Measurements from ENCODE around the gene PLCD3. TPM values are rescaled to one million over a fixed set of nuclear protein-coding genes. Genes with fewer than 3 reads are reported as not detected.

The PLCD3 gene
- total and polyA plus RNA-seq, 2 of the 13 experiments (the other 11 are each of a cell fraction or from before 2014, with no cell fraction given), result 11.3 to 39.1 TPM

DNA sequence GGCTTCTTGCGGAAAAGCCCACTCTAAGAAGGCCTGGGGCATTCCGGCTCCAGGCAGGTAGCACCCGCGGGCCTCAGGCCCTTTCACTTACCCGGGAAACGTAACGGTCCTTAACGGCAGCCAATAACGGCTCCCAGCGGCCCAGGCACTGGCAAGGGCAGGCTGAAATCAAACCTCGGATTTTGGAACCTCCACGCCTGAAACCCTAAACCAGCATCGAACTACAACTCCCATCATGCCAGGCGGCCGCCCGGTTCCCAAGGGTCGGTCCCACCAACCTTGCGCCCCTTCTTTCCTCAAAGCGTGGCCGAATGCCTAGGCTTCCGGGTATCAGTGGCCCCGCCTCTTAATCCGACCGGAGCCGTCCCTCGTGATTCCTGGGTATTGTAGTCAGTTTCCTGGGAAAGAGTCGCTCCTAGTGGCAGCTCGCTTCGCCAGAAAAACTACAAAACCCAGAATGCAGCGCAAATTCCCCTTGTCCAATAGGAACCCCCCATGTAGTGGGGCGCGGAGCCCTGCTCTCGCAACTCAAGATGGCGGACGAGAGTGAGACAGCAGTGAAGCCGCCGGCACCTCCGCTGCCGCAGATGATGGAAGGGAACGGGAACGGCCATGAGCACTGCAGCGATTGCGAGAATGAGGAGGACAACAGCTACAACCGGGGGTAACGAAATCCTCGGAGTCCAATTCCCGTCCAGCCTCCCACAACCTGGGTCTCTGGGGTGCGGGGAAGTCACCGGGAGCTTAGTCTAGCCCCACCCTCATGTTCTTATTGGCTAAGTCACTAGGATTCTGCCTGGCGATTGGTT, 71.3 kb downstream of the PLCD3 start, which contains the start of gene NMT1 (continued):
- TF ChIP-seq, protein P1, sequence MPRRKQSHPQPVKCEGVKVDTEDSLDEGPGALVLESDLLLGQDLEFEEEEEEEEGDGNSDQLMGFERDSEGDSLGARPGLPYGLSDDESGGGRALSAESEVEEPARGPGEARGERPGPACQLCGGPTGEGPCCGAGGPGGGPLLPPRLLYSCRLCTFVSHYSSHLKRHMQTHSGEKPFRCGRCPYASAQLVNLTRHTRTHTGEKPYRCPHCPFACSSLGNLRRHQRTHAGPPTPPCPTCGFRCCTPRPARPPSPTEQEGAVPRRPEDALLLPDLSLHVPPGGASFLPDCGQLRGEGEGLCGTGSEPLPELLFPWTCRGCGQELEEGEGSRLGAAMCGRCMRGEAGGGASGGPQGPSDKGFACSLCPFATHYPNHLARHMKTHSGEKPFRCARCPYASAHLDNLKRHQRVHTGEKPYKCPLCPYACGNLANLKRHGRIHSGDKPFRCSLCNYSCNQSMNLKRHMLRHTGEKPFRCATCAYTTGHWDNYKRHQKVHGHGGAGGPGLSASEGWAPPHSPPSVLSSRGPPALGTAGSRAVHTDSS (CRISPR knock-in tag; conservative IDR thresholded peaks at IDR 0.05), result peak; percentile 87; the same call in 1 of the 2 replicates
- TF ChIP-seq ZNF326 (CRISPR knock-in tag; IDR thresholded peaks at IDR 0.05; ENCODE audit: borderline replicate concordance) (no peak), ZSCAN31 (CRISPR knock-in tag; IDR thresholded peaks at IDR 0.05; ENCODE audit: low read depth) (peak; percentile 86), HMGA1 (CRISPR knock-in tag; conservative IDR thresholded peaks at IDR 0.05) (no peak), TAF15 (IDR thresholded peaks at IDR 0.05; ENCODE audit: low read depth, low read length, poor library complexity, severe bottlenecking) (no peak), PCBP1 (IDR thresholded peaks at IDR 0.05; ENCODE audit: borderline replicate concordance, low read depth, low read length) (peak; percentile 81; the same call in 1 of the 2 replicates), ZNF121 (CRISPR knock-in tag; IDR thresholded peaks at IDR 0.05) (no peak; the same call in none of the 2 replicates), AHR (CRISPR knock-in tag; IDR thresholded peaks at IDR 0.05) (peak; percentile 93), POLR2G (IDR thresholded peaks at IDR 0.05; ENCODE audit: low read depth, low read length) (peak; percentile 97), PHF8 (CRISPR knock-in tag; IDR thresholded peaks at IDR 0.05) (peak; percentile 97), JARID2 (CRISPR knock-in tag; IDR thresholded peaks at IDR 0.05; ENCODE audit: insufficient replicate concordance) (peak; percentile 92), ZNF546 (CRISPR knock-in tag; conservative IDR thresholded peaks at IDR 0.05) (no peak), EEA1 (CRISPR knock-in tag; IDR thresholded peaks at IDR 0.05; ENCODE audit: borderline replicate concordance) (peak; percentile 83; the same call in 1 of the 2 replicates)
- TF ChIP-seq, protein P2, sequence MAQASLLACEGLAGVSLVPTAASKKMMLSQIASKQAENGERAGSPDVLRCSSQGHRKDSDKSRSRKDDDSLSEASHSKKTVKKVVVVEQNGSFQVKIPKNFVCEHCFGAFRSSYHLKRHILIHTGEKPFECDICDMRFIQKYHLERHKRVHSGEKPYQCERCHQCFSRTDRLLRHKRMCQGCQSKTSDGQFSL (CRISPR knock-in tag; IDR thresholded peaks at IDR 0.05), result 0 out of 2 replicates have a peak, but pooled peaks have one; percentile 45
- TF ChIP-seq, protein P3, sequence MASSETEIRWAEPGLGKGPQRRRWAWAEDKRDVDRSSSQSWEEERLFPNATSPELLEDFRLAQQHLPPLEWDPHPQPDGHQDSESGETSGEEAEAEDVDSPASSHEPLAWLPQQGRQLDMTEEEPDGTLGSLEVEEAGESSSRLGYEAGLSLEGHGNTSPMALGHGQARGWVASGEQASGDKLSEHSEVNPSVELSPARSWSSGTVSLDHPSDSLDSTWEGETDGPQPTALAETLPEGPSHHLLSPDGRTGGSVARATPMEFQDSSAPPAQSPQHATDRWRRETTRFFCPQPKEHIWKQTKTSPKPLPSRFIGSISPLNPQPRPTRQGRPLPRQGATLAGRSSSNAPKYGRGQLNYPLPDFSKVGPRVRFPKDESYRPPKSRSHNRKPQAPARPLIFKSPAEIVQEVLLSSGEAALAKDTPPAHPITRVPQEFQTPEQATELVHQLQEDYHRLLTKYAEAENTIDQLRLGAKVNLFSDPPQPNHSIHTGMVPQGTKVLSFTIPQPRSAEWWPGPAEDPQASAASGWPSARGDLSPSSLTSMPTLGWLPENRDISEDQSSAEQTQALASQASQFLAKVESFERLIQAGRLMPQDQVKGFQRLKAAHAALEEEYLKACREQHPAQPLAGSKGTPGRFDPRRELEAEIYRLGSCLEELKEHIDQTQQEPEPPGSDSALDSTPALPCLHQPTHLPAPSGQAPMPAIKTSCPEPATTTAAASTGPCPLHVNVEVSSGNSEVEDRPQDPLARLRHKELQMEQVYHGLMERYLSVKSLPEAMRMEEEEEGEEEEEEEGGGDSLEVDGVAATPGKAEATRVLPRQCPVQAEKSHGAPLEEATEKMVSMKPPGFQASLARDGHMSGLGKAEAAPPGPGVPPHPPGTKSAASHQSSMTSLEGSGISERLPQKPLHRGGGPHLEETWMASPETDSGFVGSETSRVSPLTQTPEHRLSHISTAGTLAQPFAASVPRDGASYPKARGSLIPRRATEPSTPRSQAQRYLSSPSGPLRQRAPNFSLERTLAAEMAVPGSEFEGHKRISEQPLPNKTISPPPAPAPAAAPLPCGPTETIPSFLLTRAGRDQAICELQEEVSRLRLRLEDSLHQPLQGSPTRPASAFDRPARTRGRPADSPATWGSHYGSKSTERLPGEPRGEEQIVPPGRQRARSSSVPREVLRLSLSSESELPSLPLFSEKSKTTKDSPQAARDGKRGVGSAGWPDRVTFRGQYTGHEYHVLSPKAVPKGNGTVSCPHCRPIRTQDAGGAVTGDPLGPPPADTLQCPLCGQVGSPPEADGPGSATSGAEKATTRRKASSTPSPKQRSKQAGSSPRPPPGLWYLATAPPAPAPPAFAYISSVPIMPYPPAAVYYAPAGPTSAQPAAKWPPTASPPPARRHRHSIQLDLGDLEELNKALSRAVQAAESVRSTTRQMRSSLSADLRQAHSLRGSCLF (CRISPR knock-in tag; IDR thresholded peaks at IDR 0.05; ENCODE audit: borderline replicate concordance), result 0 out of 2 replicates have a peak, but pooled peaks have one; percentile 10
- TF ChIP-seq, protein P4, sequence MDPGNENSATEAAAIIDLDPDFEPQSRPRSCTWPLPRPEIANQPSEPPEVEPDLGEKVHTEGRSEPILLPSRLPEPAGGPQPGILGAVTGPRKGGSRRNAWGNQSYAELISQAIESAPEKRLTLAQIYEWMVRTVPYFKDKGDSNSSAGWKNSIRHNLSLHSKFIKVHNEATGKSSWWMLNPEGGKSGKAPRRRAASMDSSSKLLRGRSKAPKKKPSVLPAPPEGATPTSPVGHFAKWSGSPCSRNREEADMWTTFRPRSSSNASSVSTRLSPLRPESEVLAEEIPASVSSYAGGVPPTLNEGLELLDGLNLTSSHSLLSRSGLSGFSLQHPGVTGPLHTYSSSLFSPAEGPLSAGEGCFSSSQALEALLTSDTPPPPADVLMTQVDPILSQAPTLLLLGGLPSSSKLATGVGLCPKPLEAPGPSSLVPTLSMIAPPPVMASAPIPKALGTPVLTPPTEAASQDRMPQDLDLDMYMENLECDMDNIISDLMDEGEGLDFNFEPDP (CRISPR knock-in tag; conservative IDR thresholded peaks at IDR 0.05), result no peak
- TF ChIP-seq, protein P5, sequence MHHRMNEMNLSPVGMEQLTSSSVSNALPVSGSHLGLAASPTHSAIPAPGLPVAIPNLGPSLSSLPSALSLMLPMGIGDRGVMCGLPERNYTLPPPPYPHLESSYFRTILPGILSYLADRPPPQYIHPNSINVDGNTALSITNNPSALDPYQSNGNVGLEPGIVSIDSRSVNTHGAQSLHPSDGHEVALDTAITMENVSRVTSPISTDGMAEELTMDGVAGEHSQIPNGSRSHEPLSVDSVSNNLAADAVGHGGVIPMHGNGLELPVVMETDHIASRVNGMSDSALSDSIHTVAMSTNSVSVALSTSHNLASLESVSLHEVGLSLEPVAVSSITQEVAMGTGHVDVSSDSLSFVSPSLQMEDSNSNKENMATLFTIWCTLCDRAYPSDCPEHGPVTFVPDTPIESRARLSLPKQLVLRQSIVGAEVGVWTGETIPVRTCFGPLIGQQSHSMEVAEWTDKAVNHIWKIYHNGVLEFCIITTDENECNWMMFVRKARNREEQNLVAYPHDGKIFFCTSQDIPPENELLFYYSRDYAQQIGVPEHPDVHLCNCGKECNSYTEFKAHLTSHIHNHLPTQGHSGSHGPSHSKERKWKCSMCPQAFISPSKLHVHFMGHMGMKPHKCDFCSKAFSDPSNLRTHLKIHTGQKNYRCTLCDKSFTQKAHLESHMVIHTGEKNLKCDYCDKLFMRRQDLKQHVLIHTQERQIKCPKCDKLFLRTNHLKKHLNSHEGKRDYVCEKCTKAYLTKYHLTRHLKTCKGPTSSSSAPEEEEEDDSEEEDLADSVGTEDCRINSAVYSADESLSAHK (CRISPR knock-in tag; IDR thresholded peaks at IDR 0.05; ENCODE audit: borderline replicate concordance), result peak; percentile 72; the same call in 1 of the 2 replicates
